DMS53 treated with DMSO at 0.1 percent for 48 hours (cell line): Measurements from ENCODE around the gene TATDN3.
"Not testable (repeated sequence)": the region's sequence is repeated elsewhere in the genome, so short reads cannot be mapped to it uniquely, and the experiment has no call there.

Experiments used
- DNase-seq: peaks from one replicate; lab custom pipeline; 2025; ENCODE audit not compliant: unreplicated experiment; lab: John Stamatoyannopoulos, UW

The TATDN3 gene

DNA sequence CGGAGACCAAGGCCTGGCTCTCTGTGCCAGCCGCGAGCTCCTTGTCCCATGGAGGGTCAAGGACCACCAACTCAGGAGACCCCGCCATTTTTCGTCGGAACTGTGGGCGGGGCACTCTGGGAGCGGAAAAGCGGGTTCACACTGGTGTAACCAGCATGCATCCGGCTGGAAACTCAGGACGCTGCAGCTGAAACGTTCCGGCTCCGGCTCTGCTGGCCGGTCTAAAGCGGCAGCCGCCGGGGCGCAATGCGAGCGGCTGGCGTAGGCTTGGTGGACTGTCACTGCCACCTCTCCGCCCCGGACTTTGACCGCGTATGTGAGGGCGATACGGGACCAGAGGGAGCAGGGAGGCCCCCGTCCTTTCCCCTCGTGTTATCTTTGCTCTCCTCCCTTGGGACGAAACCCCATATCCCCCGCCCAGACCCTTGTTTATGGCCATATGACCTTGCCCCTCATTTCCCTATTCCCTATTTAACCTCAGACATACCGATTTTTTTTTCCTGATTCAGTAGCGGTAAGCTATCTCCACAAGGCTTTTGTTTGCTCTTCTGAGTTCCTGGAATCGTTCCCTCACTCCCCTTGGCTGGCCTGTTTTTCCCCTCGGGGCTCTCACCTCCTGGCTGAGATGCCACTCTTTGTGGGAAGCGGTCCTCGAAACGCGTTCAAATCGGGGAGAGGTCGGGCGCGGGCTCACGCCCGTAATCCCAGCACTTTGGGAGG, at the start of gene TATDN3, which contains the start of gene NSL1:
TSS of gene TATDN3 (plus strand) at position 219 of the 720 bp plus-strand sequence. CDS start at position 247, 28 bp downstream.
TSS of gene NSL1 (minus strand) at position 102 of the 720 bp plus-strand sequence. CDS start at position 88, 14 bp downstream.
- peak; percentile 88 for DNase-seq

DNA sequence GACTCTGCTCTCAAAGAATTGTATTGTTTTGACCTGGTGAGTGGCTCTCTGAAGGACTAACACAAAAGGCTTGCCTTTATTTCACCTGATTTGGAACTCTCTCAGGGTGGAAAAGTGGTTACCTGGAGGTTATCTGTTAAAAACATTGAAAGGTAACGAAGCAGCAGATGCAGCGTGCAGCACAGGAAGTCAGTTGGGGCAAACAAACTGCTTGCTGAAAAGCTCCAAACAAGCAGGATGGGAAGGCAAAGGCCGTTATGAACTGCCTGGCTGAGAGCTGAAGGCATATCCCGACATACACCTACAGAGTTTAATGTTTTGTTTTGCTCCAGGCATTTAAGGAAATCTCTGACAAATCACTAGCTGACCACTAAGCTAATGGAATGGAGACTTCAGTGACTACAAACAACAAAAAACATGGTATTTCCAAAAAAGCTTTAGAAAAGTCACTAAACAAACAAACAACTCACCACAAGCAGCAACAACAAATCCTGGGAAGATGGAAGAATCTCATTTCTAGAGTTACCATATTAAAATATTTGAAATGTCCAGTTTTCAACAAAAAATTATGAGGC, 47.7 kb upstream of the TATDN3 start:
- DNase-seq: no peak

- no peak for DNase-seq
Observed at GRCh38 chr1:212745303-212745702, 46.4 kb upstream of the TATDN3 start.

- no peak for DNase-seq
Observed at GRCh38 chr1:212746546-212746945, 45.1 kb upstream of the TATDN3 start.

DNA sequence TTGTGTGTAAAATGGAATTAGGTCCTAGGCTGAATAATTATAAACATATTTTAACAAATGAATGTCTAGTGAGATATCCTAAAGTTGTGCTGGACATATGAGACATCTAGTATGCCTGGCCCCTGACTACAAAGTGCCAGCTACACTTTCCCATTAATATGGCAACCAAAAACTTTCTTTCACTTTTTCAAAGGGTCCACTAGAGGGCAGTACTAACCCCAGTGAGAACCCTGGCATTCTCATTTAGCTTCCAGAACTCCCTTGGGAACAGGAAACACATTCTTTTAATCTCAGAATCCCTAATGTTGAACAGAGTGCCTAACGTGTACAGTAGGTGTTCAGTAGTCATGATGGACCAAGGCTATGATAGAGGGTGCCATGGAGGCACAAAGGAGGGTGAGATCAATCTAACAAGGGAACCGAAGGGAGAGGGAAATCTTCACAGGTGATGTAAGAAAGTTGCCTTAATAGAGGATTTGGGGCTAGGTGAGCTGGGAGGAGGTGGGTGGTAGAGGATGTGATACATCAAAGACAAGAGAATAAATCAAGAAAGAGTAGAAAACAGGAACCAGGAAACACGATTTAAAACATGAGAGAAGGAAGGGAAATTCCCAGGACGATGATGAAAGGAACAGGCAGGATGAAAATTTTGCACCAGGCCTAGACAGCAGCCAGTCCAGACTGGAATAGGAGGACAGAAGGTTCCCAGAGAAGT, 41.7 kb upstream of the TATDN3 start:
- DNase-seq: peak; percentile 73

- no peak for DNase-seq
Observed at GRCh38 chr1:212752252-212752933, 39.3 kb upstream of the TATDN3 start.

GRCh38 chr1:212752934-212753497, 38.7 kb upstream of the TATDN3 start:
- DNase-seq: no peak

GRCh38 chr1:212753749-212754148, 37.9 kb upstream of the TATDN3 start:
- DNase-seq: no peak

DNA sequence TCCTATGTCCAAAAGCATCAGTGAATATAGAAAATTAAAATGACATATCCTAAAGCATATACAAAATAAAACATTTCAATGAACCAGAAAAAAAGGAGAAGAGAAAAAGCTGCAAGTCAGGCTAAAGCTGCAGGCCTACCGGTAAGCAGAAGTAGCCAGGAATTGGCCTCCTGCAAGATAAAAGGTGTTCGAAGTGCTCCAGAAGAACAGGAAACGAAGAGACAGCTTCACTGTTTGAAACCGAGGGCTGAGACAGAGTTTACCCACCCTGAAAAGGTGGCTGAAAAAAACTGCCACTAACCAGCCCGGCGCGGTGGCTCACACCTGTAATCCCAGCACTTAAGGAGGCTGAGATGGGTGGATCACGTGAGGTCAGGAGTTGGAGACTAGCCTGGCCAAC, 37.5 kb upstream of the TATDN3 start:
- DNase-seq: no peak

GRCh38 chr1:212754680-212755079, 37.0 kb upstream of the TATDN3 start:
- DNase-seq: no peak

DNA sequence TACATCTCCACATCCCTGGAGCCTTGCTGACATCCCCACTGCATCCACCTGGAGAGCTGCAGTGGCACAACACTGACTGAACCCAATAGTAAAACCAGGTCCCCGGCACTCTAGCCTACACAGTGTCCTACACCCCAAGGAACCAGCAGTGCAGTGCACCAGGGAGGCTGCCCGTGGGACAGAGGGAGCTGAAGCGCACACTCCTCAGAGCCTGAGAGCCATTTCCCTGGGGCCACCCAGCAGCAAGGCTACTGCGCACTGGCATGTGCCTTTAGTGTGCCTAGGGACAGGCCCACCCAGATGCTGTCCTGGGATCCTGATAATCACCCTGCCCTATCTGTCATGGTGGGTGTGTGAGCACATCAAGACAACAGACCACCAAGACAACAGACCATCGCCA, 32.0 kb upstream of the TATDN3 start:
- DNase-seq: no peak

DNA sequence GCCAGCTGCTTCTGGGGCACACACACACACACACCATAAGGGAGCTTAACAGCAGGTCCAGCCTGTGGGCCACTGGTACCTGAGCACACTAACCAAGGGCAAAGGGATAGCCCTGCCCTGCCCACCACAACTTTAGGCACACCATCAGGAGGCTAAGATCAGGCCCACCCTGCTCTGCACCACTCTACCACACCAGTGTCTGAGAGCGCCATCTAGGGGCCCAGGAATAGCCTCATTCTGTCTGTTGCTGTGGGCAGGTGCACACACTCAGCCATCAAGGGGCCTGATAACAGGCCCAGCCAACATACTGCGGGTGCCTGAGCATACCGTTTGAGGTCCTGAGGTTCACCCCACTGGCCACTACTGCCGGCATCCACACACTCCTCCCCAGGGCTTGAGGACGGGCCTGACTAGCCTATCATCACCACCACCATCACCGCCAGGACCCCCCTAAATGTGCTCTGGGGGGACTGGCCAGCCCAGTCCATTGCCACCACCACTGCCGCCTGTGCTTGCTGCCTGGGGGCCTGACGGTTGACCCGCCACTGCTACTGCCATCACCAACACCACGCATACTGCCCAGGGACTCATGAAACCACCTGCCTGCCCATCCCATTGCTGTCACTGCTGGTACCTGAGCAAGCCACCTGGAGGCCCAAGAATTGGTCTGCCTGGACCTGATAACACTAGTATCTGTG, 31.4 kb upstream of the TATDN3 start:
- DNase-seq: peak; percentile 19

- no peak for DNase-seq
Observed at GRCh38 chr1:212762234-212762633, 29.5 kb upstream of the TATDN3 start.

- DNase-seq: no peak
Observed at GRCh38 chr1:212762839-212763238, 28.9 kb upstream of the TATDN3 start.

GRCh38 chr1:212764718-212765281, 26.9 kb upstream of the TATDN3 start:
- DNase-seq: not testable (repeated sequence)

- not testable (repeated sequence) for DNase-seq
Observed at GRCh38 chr1:212766825-212767224, 24.9 kb upstream of the TATDN3 start.

GRCh38 chr1:212769459-212770167, 22.1 kb upstream of the TATDN3 start:
- DNase-seq: no peak

GRCh38 chr1:212771341-212771740, 20.4 kb upstream of the TATDN3 start:
- DNase-seq: no peak

DNA sequence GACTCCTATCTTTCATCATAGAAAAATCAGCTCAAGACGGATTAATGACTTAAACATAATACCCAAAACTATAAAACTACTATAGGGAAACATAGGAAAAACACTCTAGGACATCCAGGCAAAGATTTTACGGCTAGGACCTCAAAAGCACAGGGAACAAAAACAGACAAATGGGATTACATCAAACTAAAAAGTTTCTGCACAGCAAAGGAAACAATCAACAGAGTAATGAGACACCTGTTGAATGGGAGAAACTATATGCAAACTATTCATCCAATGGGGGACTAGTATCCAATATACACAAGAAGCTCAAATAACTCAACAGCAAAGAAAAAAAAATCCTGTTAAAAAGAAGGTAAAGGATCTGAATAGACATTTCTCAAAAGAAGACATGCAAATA, 18.7 kb upstream of the TATDN3 start:
- DNase-seq: no peak

GRCh38 chr1:212774584-212774983, 17.1 kb upstream of the TATDN3 start:
- peak; percentile 48 for DNase-seq
